ENCODE results near the gene CCDC68.

Gene CCDC68

GRCh38 chr18:54948350-54948837 lies 10.9 kb downstream of the CCDC68 start:
- Histone ChIP-seq H3K4me3 (replicated peaks; ENCODE audit: insufficient read depth, low read length) (no peak overlapping the region), H3K27ac (replicated peaks) (no peak overlapping the region), H3K27me3 (ENCODE audit: insufficient read depth, poor library complexity, severe bottlenecking) (no peaks in the 10 kb centered on the region)
- no peak for TF ChIP-seq REST (IDR thresholded peaks at IDR 0.05; ENCODE audit: insufficient replicate concordance, low read depth)
- no peak for DNase-seq (ENCODE audit: low read depth in 1 of 2, low spot score in 1 of 2)

DNA sequence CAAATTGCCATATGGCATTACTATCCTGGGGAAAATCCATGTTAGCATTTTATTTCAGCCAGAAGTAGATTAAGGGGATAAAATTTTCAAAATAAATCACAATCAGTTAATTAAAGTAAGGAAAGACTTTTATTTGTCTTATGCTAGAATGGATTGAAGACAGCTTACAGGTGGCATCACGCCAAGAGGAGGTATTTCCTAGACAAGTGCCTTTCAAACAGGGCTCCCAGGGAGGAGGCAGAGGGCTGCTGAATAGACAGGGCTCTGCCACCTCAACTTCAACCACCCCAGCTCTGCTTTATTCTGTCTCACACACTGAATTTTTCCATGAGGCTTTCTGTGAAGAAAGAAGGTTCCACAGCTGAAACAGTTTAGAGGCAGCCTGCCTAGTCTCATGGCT lies 12.2 kb downstream of the CCDC68 start:
- TF ChIP-seq REST (IDR thresholded peaks at IDR 0.05; ENCODE audit: insufficient replicate concordance, low read depth), result no peak
- no peak for TF ChIP-seq POLR2AphosphoS5 (IDR thresholded peaks at IDR 0.05; ENCODE audit: low read depth)
- no peak for TF ChIP-seq GABPA (IDR thresholded peaks at IDR 0.05; ENCODE audit: low read depth)
- H3K4me3 ChIP-seq (replicated peaks; ENCODE audit: insufficient read depth, low read length), result no peak overlapping the region
- no peak overlapping the region for H3K27ac ChIP-seq (replicated peaks)
- no peak for DNase-seq (ENCODE audit: low read depth in 1 of 2, low spot score in 1 of 2)
- H3K27me3 ChIP-seq (ENCODE audit: insufficient read depth, poor library complexity, severe bottlenecking), result no peaks in the 10 kb centered on the region

DNA sequence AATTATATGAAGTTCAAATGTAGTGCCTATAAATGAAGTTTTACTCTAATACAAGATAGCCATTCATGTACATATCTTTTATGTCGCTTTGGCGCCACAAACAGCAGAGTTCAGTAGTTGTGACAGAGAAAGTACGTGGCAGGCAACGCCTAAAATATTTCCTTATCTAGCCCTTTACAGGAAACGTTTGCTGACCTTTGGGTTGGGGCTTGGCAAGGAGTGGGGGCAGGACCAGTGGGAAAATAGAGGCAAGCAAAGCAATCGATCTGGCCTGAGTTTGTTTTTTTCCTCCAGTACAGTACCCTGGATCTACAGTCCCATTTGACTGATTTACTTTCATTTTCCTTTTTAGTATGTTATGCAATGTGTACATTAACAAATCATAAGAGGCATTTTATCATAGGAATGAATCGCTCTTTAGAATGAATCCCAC lies 13.1 kb downstream of the CCDC68 start:
- TF ChIP-seq GABPA (IDR thresholded peaks at IDR 0.05; ENCODE audit: low read depth), result no peak
- peak in 1 of 2 experiments; percentile 27 for DNase-seq (ENCODE audit: low read depth in 1 of 2, low spot score in 1 of 2)
- H3K27me3 ChIP-seq (ENCODE audit: insufficient read depth, poor library complexity, severe bottlenecking), result no peaks in the 10 kb centered on the region
- peak overlapping the region; percentile 43 for H3K4me3 ChIP-seq (replicated peaks; ENCODE audit: insufficient read depth, low read length)
- 0 out of 2 replicates have a peak overlapping the region, but pooled peaks have one; percentile 3 for H3K27ac ChIP-seq (replicated peaks)

GRCh38 chr18:54945576-54946125 lies 13.6 kb downstream of the CCDC68 start:
- no peaks in the 10 kb centered on the region for H3K27me3 ChIP-seq (ENCODE audit: insufficient read depth, poor library complexity, severe bottlenecking)
- TF ChIP-seq GABPA (IDR thresholded peaks at IDR 0.05; ENCODE audit: low read depth) (no peak), REST (IDR thresholded peaks at IDR 0.05; ENCODE audit: insufficient replicate concordance, low read depth) (no peak), SPI1 (IDR thresholded peaks at IDR 0.05; ENCODE audit: borderline replicate concordance, low read depth) (no peak), POLR2AphosphoS5 (IDR thresholded peaks at IDR 0.05; ENCODE audit: low read depth) (no peak)
- TF ChIP-seq, protein P1, sequence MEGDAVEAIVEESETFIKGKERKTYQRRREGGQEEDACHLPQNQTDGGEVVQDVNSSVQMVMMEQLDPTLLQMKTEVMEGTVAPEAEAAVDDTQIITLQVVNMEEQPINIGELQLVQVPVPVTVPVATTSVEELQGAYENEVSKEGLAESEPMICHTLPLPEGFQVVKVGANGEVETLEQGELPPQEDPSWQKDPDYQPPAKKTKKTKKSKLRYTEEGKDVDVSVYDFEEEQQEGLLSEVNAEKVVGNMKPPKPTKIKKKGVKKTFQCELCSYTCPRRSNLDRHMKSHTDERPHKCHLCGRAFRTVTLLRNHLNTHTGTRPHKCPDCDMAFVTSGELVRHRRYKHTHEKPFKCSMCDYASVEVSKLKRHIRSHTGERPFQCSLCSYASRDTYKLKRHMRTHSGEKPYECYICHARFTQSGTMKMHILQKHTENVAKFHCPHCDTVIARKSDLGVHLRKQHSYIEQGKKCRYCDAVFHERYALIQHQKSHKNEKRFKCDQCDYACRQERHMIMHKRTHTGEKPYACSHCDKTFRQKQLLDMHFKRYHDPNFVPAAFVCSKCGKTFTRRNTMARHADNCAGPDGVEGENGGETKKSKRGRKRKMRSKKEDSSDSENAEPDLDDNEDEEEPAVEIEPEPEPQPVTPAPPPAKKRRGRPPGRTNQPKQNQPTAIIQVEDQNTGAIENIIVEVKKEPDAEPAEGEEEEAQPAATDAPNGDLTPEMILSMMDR (IDR thresholded peaks at IDR 0.05; ENCODE audit: insufficient read depth, low read length), result no peak
- H3K27ac ChIP-seq (replicated peaks), result no peak overlapping the region
- peak overlapping the region; percentile 43; the same call in 1 of the 2 replicates for H3K4me3 ChIP-seq (replicated peaks; ENCODE audit: insufficient read depth, low read length)
- no peak for DNase-seq (ENCODE audit: low read depth in 1 of 2, low spot score in 1 of 2)

All from HL-60 (cell line).